Colonic mucosa (tissue), 4 donors: ENCODE results near the gene NPTX2. TPM values are rescaled to one million over a fixed set of nuclear protein-coding genes. Genes with fewer than 3 reads are reported as not detected.
"Not testable (repeated sequence)": the region's sequence is repeated elsewhere in the genome, so short reads cannot be mapped to it uniquely, and the experiment has no call there.

Experiments
- DNase-seq: peaks from one replicate; pipeline ENCODE4 v3.0.0-alpha.2; 2020
- H3K27ac ChIP-seq: fragments of 200-600 bp; one replicate; pipeline ENCODE4 v1.8.0; 2021
- H3K27me3 ChIP-seq: fragments of 200-600 bp; one replicate; pipeline ENCODE4 v1.8.0; 2021
- H3K36me3 ChIP-seq: fragments of 200-600 bp; one replicate; pipeline ENCODE4 v1.8.0; 2021
- H3K4me1 ChIP-seq: fragments of 200-600 bp; one replicate; pipeline ENCODE4 v1.8.0; 2021; ENCODE audit warnings: mild to moderate bottlenecking
- H3K4me3 ChIP-seq: fragments of 200-600 bp; one replicate; pipeline ENCODE4 v1.8.0; 2021
- H3K9ac ChIP-seq, 2 donors: one replicate each; pipeline ENCODE4 v1.7.0; 2013; ENCODE audit warnings: control low read depth in 2 of 2, low read depth in 2 of 2, low read length in 2 of 2
- H3K9me3 ChIP-seq: fragments of 200-600 bp; one replicate; pipeline ENCODE4 v1.8.0; 2021
- intact Hi-C: fragments of 100-400 bp; cut with DNase I; formaldehyde crosslinking; loops from one replicate; pipeline ENCODE4 v1.14.1; 2022
- total RNA-seq, 2 donors: library from RNA; stranded (reverse); fragmentation: NEBNext Ultra II Directional in 1 of 2; extraction: Animal tissue kit (Norgen Biotek cat#: 25700) in 1 of 2; gene quantifications; one replicate each; pipeline ENCODE4 v1.2.1, GENCODE V29; 2021
- TF ChIP-seq, protein P1 (sequence below): fragments of 200-600 bp; IDR thresholded peaks from one replicate; pipeline ENCODE4 v1.8.0; 2022; ENCODE audit warnings: antibody characterized with exemption, mild to moderate bottlenecking
- donor health status: healthy.
- donor health status: DM: no; HTN: no; CAD: no.
- donor health status: DM: no; HTN: no; CAD: no.

NPTX2 gene
- total RNA-seq, 2 donors from 2014 or later, result 0.89 to 1.6 TPM

DNA sequence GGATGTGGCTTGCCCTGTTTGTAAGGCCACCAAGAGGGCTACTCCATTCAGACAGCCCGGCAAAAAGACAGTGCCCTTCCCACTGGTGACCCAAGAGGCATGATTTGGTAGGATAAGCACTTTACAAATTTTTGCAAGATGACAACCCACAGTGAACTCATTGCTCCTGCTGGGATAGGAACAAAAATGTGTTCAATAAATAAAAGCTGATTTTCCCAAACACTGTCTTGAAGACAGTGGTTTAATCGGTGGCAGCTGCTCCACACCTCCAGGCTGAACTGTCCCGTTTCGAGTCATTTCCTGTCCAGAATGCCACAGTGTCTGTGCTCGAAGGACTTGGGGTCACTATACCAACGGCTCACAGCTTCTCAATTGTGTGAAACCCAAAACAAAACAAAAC, 45.1 kb upstream of the NPTX2 start:
- TF ChIP-seq, protein P1, sequence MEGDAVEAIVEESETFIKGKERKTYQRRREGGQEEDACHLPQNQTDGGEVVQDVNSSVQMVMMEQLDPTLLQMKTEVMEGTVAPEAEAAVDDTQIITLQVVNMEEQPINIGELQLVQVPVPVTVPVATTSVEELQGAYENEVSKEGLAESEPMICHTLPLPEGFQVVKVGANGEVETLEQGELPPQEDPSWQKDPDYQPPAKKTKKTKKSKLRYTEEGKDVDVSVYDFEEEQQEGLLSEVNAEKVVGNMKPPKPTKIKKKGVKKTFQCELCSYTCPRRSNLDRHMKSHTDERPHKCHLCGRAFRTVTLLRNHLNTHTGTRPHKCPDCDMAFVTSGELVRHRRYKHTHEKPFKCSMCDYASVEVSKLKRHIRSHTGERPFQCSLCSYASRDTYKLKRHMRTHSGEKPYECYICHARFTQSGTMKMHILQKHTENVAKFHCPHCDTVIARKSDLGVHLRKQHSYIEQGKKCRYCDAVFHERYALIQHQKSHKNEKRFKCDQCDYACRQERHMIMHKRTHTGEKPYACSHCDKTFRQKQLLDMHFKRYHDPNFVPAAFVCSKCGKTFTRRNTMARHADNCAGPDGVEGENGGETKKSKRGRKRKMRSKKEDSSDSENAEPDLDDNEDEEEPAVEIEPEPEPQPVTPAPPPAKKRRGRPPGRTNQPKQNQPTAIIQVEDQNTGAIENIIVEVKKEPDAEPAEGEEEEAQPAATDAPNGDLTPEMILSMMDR, result no peak
- Histone ChIP-seq H3K4me1 (no peaks in the 10 kb centered on the region), H3K9me3 (no peaks in the 10 kb centered on the region), H3K4me3 (no peak overlapping the region), H3K36me3 (no peaks in the 10 kb centered on the region), H3K9ac (no peak overlapping the region), H3K27ac (no peak overlapping the region), H3K27me3 (no peaks in the 10 kb centered on the region)
- no peak for DNase-seq
- intact Hi-C loops, result no loop called here

DNA sequence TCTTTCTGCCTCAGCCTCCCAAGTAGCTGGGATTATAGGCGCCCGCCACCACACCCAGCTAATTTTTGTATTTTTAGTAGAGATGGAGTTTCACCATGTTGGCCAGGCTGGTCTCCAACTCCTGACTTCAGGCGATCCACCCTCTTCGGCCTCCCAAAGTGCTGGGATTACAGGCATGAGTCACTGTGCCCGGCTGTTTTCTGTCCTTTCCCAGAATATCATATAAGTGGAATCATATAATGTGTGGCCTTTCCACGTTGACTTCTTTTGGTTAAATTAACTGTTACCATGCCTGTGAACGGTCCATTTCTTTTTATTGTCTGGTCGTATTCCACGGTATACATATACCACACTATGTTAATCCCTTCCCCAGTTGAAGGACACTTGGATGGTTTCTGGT, 44.4 kb upstream of the NPTX2 start:
- intact Hi-C loops, H3K27me3 ChIP-seq, H3K9ac ChIP-seq, H3K36me3 ChIP-seq, H3K9me3 ChIP-seq, H3K4me1 ChIP-seq, DNase-seq, H3K4me3 ChIP-seq, H3K27ac ChIP-seq: not testable (repeated sequence)

DNA sequence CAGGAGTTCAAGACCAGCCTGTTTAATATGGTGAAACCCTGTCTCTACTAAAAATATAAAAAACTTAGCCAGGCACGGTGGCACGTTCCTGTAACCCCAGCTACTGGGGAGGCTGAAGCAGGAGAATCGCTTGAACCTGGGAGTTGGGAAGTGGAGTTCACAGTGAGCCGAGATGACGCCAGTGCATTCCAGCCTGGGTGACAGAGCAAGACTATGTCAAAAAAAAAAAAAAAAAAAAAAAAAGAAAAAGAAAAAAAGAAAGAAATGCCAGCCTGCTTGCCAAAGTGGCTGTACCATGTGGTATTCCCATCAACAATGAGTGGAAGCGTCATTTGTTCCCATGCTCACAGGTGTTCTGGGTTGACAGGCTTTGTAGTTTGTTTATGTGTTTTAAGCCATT, 43.3 kb upstream of the NPTX2 start:
- Histone ChIP-seq H3K9ac (no peak overlapping the region), H3K4me3 (no peak overlapping the region), H3K4me1 (no peaks in the 10 kb centered on the region), H3K9me3 (no peaks in the 10 kb centered on the region), H3K36me3 (no peaks in the 10 kb centered on the region), H3K27me3 (no peaks in the 10 kb centered on the region), H3K27ac (no peak overlapping the region)
- no peak for DNase-seq
- intact Hi-C loops, result no loop called here
- TF ChIP-seq, protein P1, result no peak

DNA sequence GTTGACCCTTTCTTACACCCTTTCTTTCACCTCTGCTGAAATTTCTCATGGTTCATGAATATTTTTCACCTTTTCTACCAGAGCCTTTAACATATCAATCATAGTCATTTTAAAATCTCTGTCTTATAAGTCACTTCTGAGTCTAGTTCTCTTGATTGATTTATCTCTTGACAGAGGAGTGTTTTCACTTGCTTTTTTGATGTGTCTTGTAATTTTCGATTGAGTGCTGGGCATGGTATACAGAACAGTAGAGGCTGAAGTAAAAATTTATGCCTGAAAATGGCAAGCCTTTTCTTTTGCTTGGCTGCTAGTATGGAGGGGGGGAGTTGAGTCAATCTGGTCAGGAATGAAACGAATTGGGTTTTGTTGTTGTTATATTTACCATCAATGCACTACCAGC, 41.2 kb upstream of the NPTX2 start:
- H3K9me3 ChIP-seq, result no peaks in the 10 kb centered on the region
- H3K4me1 ChIP-seq, result no peaks in the 10 kb centered on the region
- no peak overlapping the region for H3K4me3 ChIP-seq
- intact Hi-C loops, result no loop called here
- TF ChIP-seq, protein P1, result no peak
- no peak overlapping the region for H3K27ac ChIP-seq
- DNase-seq, result no peak
- no peaks in the 10 kb centered on the region for H3K27me3 ChIP-seq
- no peak overlapping the region for H3K9ac ChIP-seq
- no peaks in the 10 kb centered on the region for H3K36me3 ChIP-seq

DNA sequence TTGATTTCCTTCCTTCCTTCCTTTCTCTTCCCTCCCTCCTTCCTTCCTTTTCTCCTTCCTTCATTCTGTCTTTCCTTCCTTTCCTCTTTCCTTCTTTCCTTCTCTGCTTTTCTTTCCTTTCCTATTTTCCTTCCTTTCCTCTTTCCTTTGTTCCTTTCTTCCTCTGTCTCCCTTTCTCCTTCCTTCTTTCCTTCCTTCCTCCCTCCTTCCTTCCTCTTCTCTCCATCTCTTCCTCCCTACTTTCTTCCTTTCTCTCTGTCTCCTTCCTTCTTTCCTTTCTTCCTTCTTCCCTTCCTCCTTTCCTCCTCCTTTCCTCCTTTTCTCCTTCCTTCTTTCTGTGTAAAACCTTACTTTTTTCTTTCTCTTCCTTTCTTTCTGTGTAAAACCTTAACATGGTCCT, 32.3 kb upstream of the NPTX2 start:
- intact Hi-C loops, result no loop called here
- no peak overlapping the region for H3K9ac ChIP-seq
- DNase-seq, result no peak

DNA sequence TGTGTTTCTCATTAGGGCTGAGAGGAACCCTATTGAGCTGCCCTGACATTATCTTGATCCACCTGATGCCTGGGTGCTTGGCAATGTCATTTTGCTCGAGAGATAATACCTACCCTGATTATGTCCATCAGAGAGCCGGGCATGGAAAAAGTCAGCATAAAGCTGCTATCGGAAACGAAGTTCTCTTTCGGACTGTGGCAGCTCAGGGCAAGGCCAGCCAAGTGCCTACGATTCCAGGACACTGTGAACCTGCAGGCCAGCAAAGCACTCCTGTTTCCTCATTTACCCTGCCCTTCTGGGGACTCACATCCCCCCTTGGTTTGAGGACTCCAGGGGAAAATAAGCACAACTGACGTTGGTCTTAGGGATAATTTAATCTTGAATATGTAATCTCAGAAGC, 25.2 kb upstream of the NPTX2 start:
- Histone ChIP-seq H3K9ac (no peak overlapping the region), H3K4me3 (no peak overlapping the region), H3K9me3 (no peaks in the 10 kb centered on the region), H3K27me3 (no peaks in the 10 kb centered on the region), H3K4me1 (no peaks in the 10 kb centered on the region), H3K27ac (no peak overlapping the region), H3K36me3 (no peaks in the 10 kb centered on the region)
- intact Hi-C loops, result no loop called here
- TF ChIP-seq, protein P1, result no peak
- no peak for DNase-seq

More for the DNA sequence above, 32.3 kb upstream of the NPTX2 start:
- H3K4me1 ChIP-seq, result no peaks in the 10 kb centered on the region
- no peak overlapping the region for H3K27ac ChIP-seq
- no peaks in the 10 kb centered on the region for H3K27me3 ChIP-seq
- H3K36me3 ChIP-seq, result no peaks in the 10 kb centered on the region
- TF ChIP-seq, protein P1, result no peak
- no peak overlapping the region for H3K4me3 ChIP-seq
- no peaks in the 10 kb centered on the region for H3K9me3 ChIP-seq
